Measurements from ENCODE around the gene PRKAA1. TPM values are rescaled to one million over a fixed set of nuclear protein-coding genes. Genes with fewer than 3 reads are reported as not detected.

PRKAA1 gene
- total RNA-seq, 1 experiment from 2014 or later: 28.8 TPM

GRCh38 chr5:40774623-40775022 is 23.6 kb downstream of the PRKAA1 start:
- Histone ChIP-seq H3K9ac (ENCODE audit: extremely low read depth, insufficient read length, low read length) (no peak overlapping the region), H3K18ac (ENCODE audit: insufficient read length, low read depth, low read length) (no peak overlapping the region), H3T11ph (ENCODE audit: low read length) (no peak overlapping the region), H3K4ac (ENCODE audit: low read depth, low read length) (no peak overlapping the region), H2AK5ac (ENCODE audit: insufficient read length, low read length) (no peak overlapping the region), H3K23ac (ENCODE audit: insufficient read length, low read depth, low read length) (no peak overlapping the region), H3K79me2 (ENCODE audit: insufficient read depth, low read length) (no peaks in the 10 kb centered on the region; the same call in 1 of the 2 replicates), H3K27me3 (ENCODE audit: insufficient read depth, low read length) (no peaks in the 10 kb centered on the region), H2AFZ (ENCODE audit: low read length) (no peak overlapping the region), H3K79me1 (ENCODE audit: insufficient read depth, low read depth, low read length, poor library complexity, severe bottlenecking) (no peaks in the 10 kb centered on the region), H2BK15ac (ENCODE audit: low read depth, low read length) (no peak overlapping the region), H4K91ac (ENCODE audit: insufficient read length, low read depth, low read length) (no peak overlapping the region), H4K5ac (ENCODE audit: insufficient read length, low read depth, low read length) (no peak overlapping the region), H3K9me3 (ENCODE audit: control insufficient read depth, low read depth, low read length) (no peaks in the 10 kb centered on the region), H3K56ac (ENCODE audit: insufficient read length, low read depth, low read length) (no peak overlapping the region), H4K8ac (replicated peaks; ENCODE audit: insufficient read length, low read depth, low read length) (no peak overlapping the region), H3K27ac (ENCODE audit: insufficient read length, low read depth, low read length) (no peak overlapping the region), H2BK120ac (ENCODE audit: low read depth, low read length, poor library complexity, severe bottlenecking) (no peak overlapping the region), H2BK20ac (ENCODE audit: low read depth, low read length, poor library complexity, severe bottlenecking) (no peak overlapping the region), H2BK5ac (ENCODE audit: insufficient read length, low read length) (no peak overlapping the region), H3K4me2 (ENCODE audit: insufficient read depth, insufficient read length, low read length) (no peak overlapping the region), H3K23me2 (ENCODE audit: insufficient read length, low read depth, low read length, poor library complexity, severe bottlenecking) (no peaks in the 10 kb centered on the region), H3K4me1 (ENCODE audit: insufficient read depth, low read length) (no peaks in the 10 kb centered on the region), H3K14ac (ENCODE audit: insufficient read depth, low read length) (no peak overlapping the region), H2BK12ac (ENCODE audit: insufficient read length, low read depth, low read length) (no peak overlapping the region), H4K20me1 (ENCODE audit: control insufficient read depth, insufficient read depth, insufficient read length) (no peaks in the 10 kb centered on the region)
- no peak for TF ChIP-seq CTCF (conservative IDR thresholded peaks at IDR 0.05)
- H3K9me3 Mint-ChIP-seq: no peaks in the 10 kb centered on the region
- no peak overlapping the region; a peak in 1 of 7 replicates for H3K27ac Mint-ChIP-seq
- H3K36me3 Mint-ChIP-seq (ENCODE audit: insufficient read depth in 1 of 3, low read depth in 3 of 3): peaks cover 10 to 40% (median 27%) of the 10 kb centered on the region in 3 experiments; a peak in 6 of 7 replicates
- DNase-seq: no peak
- no peaks in the 10 kb centered on the region for H3K27me3 Mint-ChIP-seq (ENCODE audit: low read depth)
- H3K4me3 Mint-ChIP-seq: no peak overlapping the region
- H3K4me1 Mint-ChIP-seq: no peaks in the 10 kb centered on the region
- no CpG with 5 or more reads among the region's 1 CpG for WGBS (ENCODE audit: extremely low coverage, insufficient read length, low lambda C conversion rate)
